NCI-H2107 (cell line): ENCODE measurements around the gene GFRA1.

Experiments
- DNase-seq: peaks from one replicate; lab custom pipeline; 2025; lab: John Stamatoyannopoulos, UW

Gene GFRA1

GRCh38 chr10:116101616-116102315 lies 171.2 kb downstream of the GFRA1 start:
- no peak for DNase-seq

GRCh38 chr10:116100984-116101383 lies 172.0 kb downstream of the GFRA1 start:
- no peak for DNase-seq

- no peak for DNase-seq
Observed at GRCh38 chr10:116099023-116099420, 174.0 kb downstream of the GFRA1 start.

GRCh38 chr10:116098411-116099022 lies 174.5 kb downstream of the GFRA1 start:
- no peak for DNase-seq

- no peak for DNase-seq
Observed at GRCh38 chr10:116097239-116097784, 175.7 kb downstream of the GFRA1 start.

- no peak for DNase-seq
Observed at GRCh38 chr10:116096526-116096925, 176.5 kb downstream of the GFRA1 start.

GRCh38 chr10:116094356-116094755 lies 178.7 kb downstream of the GFRA1 start:
- no peak for DNase-seq

GRCh38 chr10:116093031-116093430 lies 180.0 kb downstream of the GFRA1 start:
- DNase-seq, result no peak

- DNase-seq, result no peak
Observed at GRCh38 chr10:116088985-116089384, 184.0 kb downstream of the GFRA1 start.

GRCh38 chr10:116085323-116085722 lies 187.7 kb downstream of the GFRA1 start:
- DNase-seq, result no peak

GRCh38 chr10:116084161-116084560 lies 188.8 kb downstream of the GFRA1 start:
- no peak for DNase-seq

GRCh38 chr10:116083226-116083762 lies 189.7 kb downstream of the GFRA1 start:
- DNase-seq, result no peak

- DNase-seq, result no peak
Observed at GRCh38 chr10:116082762-116083161, 190.2 kb downstream of the GFRA1 start.

GRCh38 chr10:116082206-116082605 lies 190.8 kb downstream of the GFRA1 start:
- DNase-seq, result no peak

- DNase-seq, result no peak
Observed at GRCh38 chr10:116080553-116080952, 192.5 kb downstream of the GFRA1 start.

GRCh38 chr10:116079355-116079754 lies 193.7 kb downstream of the GFRA1 start:
- no peak for DNase-seq

- no peak for DNase-seq
Observed at GRCh38 chr10:116076621-116077020, 196.4 kb downstream of the GFRA1 start.

- no peak for DNase-seq
Observed at GRCh38 chr10:116073510-116073909, 199.5 kb downstream of the GFRA1 start.

GRCh38 chr10:116073001-116073400 lies 200.0 kb downstream of the GFRA1 start:
- DNase-seq, result no peak

GRCh38 chr10:116071453-116072148 lies 201.4 kb downstream of the GFRA1 start:
- DNase-seq, result no peak

- no peak for DNase-seq
Observed at GRCh38 chr10:116070743-116071320, 202.2 kb downstream of the GFRA1 start.

GRCh38 chr10:116069856-116070255 lies 203.2 kb downstream of the GFRA1 start:
- no peak for DNase-seq
